H1 (cell line): ENCODE measurements around the gene SLC23A2. TPM values are rescaled to one million over a fixed set of nuclear protein-coding genes. Genes with fewer than 3 reads are reported as not detected.

Source experiments
- CTCF ChIA-PET: fragments of 300-600 bp; sonication (Branson Sonifier 250); formaldehyde crosslinking; loops from one replicate; lab custom pipeline; 2021; ENCODE audit not compliant: partially characterized antibody; lab: Charles Lee
- POLR2A ChIA-PET: fragments of 300-600 bp; sonication (Branson Sonifier 250); formaldehyde crosslinking; loops from one replicate; lab custom pipeline; 2021; ENCODE audit warnings: inconsistent platforms; ENCODE audit not compliant: partially characterized antibody; lab: Charles Lee
- DNase-seq, 2 experiments: peaks; one replicate each; pipeline versions ENCODE4 v3.0.0 to v3.0.0-alpha.2; 2010 to 2022; ENCODE audit warnings: low spot score in 2 of 2, low read depth in 1 of 2, mixed read lengths in 1 of 2
- FAIRE-seq: peaks from 2 replicates; lab custom pipeline; 2011; peaks lifted over from hg19 to GRCh38; lab: Jason Lieb, UNC
- H2AFZ ChIP-seq: 2 replicates; pipeline ENCODE4 v1.8.1; 2012; ENCODE audit warnings: low read length, inconsistent platforms
- H2AK5ac ChIP-seq: 2 replicates; pipeline ENCODE4 v1.6.1; 2013; ENCODE audit warnings: low read depth, low read length
- H2BK120ac ChIP-seq: replicated peaks from 2 replicates; pipeline ENCODE3; 2013; ENCODE audit warnings: low read depth, low read length, inconsistent platforms
- H2BK12ac ChIP-seq: 2 replicates; pipeline ENCODE4 v1.6.1; 2013; ENCODE audit warnings: low read depth, low read length
- H2BK15ac ChIP-seq: 2 replicates; pipeline ENCODE4 v1.6.1; 2013; ENCODE audit warnings: low read length
- H2BK20ac ChIP-seq: 2 replicates; pipeline ENCODE4 v1.6.1; 2013; ENCODE audit warnings: low read length
- H2BK5ac ChIP-seq: 2 replicates; pipeline ENCODE4 v1.6.1; 2013; ENCODE audit warnings: low read depth, low read length
- H3K14ac ChIP-seq: 2 replicates; pipeline ENCODE4 v1.6.1; 2013; ENCODE audit warnings: inconsistent platforms; ENCODE audit not compliant: insufficient read length
- H3K18ac ChIP-seq: 2 replicates; pipeline ENCODE4 v1.6.1; 2013; ENCODE audit warnings: low read length; ENCODE audit errors: extremely low read depth
- H3K23ac ChIP-seq: 2 replicates; pipeline ENCODE4 v1.6.1; 2013; ENCODE audit warnings: inconsistent platforms; ENCODE audit not compliant: insufficient read length
- H3K23me2 ChIP-seq: 2 replicates; pipeline ENCODE4 v1.6.1; 2013; ENCODE audit warnings: low read depth, low read length
- H3K27ac ChIP-seq: 2 replicates; pipeline ENCODE4 v1.6.1; 2011; ENCODE audit warnings: low read depth, low read length, inconsistent platforms
- H3K27me3 ChIP-seq, 4 experiments: replicated peaks in 1 of 4; 1 replicate in 1 of 4; 2 replicates in 3 of 4; pipeline versions ENCODE4 v1.6.1 to v1.8.1; 2011 to 2013; ENCODE audit warnings: low read length in 3 of 4, mild to moderate bottlenecking in 3 of 4, inconsistent platforms in 2 of 4, mixed read lengths in 2 of 4, moderate library complexity in 1 of 4; ENCODE audit not compliant: control insufficient read depth in 3 of 4, insufficient read depth in 3 of 4; ENCODE audit errors: extremely low read depth in 1 of 4
- H3K36me3 ChIP-seq, 4 experiments: 2 replicates each; pipeline versions ENCODE4 v1.6.1 to v1.8.1; 2011 to 2013; ENCODE audit warnings: mild to moderate bottlenecking in 4 of 4, low read length in 3 of 4, moderate library complexity in 2 of 4, control low read depth in 1 of 4, inconsistent platforms in 1 of 4; ENCODE audit not compliant: insufficient read depth in 4 of 4, control insufficient read depth in 2 of 4
- H3K4ac ChIP-seq: replicated peaks from 2 replicates; pipeline ENCODE3; 2013; ENCODE audit warnings: low read length, low read depth, mixed read lengths, inconsistent platforms; ENCODE audit not compliant: insufficient read length
- H3K4me1 ChIP-seq, 4 experiments: replicated peaks in 1 of 4; 1 replicate in 1 of 4; 2 replicates in 3 of 4; pipeline versions ENCODE4 v1.6.1 to v1.8.1; 2011 to 2013; ENCODE audit warnings: low read length in 3 of 4, inconsistent platforms in 2 of 4, mixed read lengths in 1 of 4; ENCODE audit not compliant: insufficient read depth in 4 of 4, control insufficient read depth in 3 of 4
- H3K4me2 ChIP-seq, 2 experiments: 2 replicates each; pipeline versions ENCODE4 v1.6.1 to v1.8.1; 2011 to 2013; ENCODE audit warnings: low read depth in 2 of 2, low read length in 2 of 2, control low read depth in 1 of 2, inconsistent platforms in 1 of 2, mild to moderate bottlenecking in 1 of 2; ENCODE audit not compliant: insufficient read depth in 1 of 2
- H3K4me3 ChIP-seq, 4 experiments: fragments of 200-600, 300-600 bp in 1 of 4; sonication (generic), shearing (Covaris generic), sonication (Bioruptor Twin) in 1 of 4; 2 replicates each; pipeline versions ENCODE4 v1.5.1 to v1.8.1; 2011 to 2016; ENCODE audit warnings: low read length in 4 of 4, low read depth in 3 of 4, control low read depth in 2 of 4, inconsistent platforms in 2 of 4, mild to moderate bottlenecking in 2 of 4, mixed read lengths in 1 of 4, moderate library complexity in 1 of 4; ENCODE audit not compliant: insufficient read depth in 2 of 4; ENCODE audit errors: extremely low read depth in 1 of 4
- H3K56ac ChIP-seq: replicated peaks from 2 replicates; pipeline ENCODE3; 2013; ENCODE audit warnings: low read depth, mild to moderate bottlenecking, mixed read lengths, low read length, inconsistent platforms; ENCODE audit not compliant: insufficient read length
- H3K79me1 ChIP-seq: 2 replicates; pipeline ENCODE4 v1.6.1; 2013; ENCODE audit warnings: low read depth, low read length, control low read depth
- H3K79me2 ChIP-seq, 2 experiments: 2 replicates each; pipeline versions ENCODE4 v1.6.1 to v1.8.1; 2012 to 2013; ENCODE audit warnings: low read length in 2 of 2, mild to moderate bottlenecking in 2 of 2, inconsistent platforms in 1 of 2; ENCODE audit not compliant: insufficient read depth in 2 of 2, control insufficient read depth in 1 of 2
- H3K9ac ChIP-seq, 4 experiments: replicated peaks in 1 of 4; 1 replicate in 1 of 4; 2 replicates in 3 of 4; pipeline versions ENCODE4 v1.6.1 to v1.8.1; 2011 to 2013; ENCODE audit warnings: low read depth in 3 of 4, low read length in 3 of 4, control low read depth in 2 of 4, mild to moderate bottlenecking in 2 of 4, moderate library complexity in 2 of 4, inconsistent platforms in 1 of 4; ENCODE audit errors: extremely low read depth in 1 of 4
- H3K9me3 ChIP-seq, 2 experiments: 2 replicates each; pipeline versions ENCODE4 v1.6.1 to v1.8.1; 2012 to 2013; ENCODE audit warnings: mild to moderate bottlenecking in 2 of 2, moderate library complexity in 2 of 2, control low read depth in 1 of 2, inconsistent platforms in 1 of 2, low read depth in 1 of 2, low read length in 1 of 2, mixed read lengths in 1 of 2; ENCODE audit not compliant: insufficient read depth in 2 of 2
- H4K20me1 ChIP-seq, 2 experiments: replicated peaks in 1 of 2; 2 replicates each; pipeline versions ENCODE3 to v1.8.1; 2011 to 2013; ENCODE audit warnings: inconsistent platforms in 2 of 2, low read length in 2 of 2, mild to moderate bottlenecking in 1 of 2; ENCODE audit not compliant: insufficient read depth in 2 of 2, control insufficient read depth in 1 of 2
- H4K5ac ChIP-seq: 2 replicates; pipeline ENCODE4 v1.6.1; 2013; ENCODE audit warnings: low read length, low read depth, mixed read lengths, inconsistent platforms; ENCODE audit not compliant: insufficient read length
- H4K8ac ChIP-seq: 2 replicates; pipeline ENCODE4 v1.8.0; 2013; ENCODE audit warnings: mild to moderate bottlenecking, moderate library complexity, low read length, inconsistent platforms; ENCODE audit not compliant: insufficient read depth; ENCODE audit errors: extremely low read depth
- H4K91ac ChIP-seq: replicated peaks from 2 replicates; pipeline ENCODE3; 2013; ENCODE audit warnings: low read length, mixed read lengths, inconsistent platforms; ENCODE audit not compliant: insufficient read length
- CEBPB ChIP-seq: IDR thresholded peaks from 2 replicates; pipeline ENCODE4 v1.6.1; 2012; ENCODE audit warnings: low read depth, low read length
- EGR1 ChIP-seq: IDR thresholded peaks from 2 replicates; pipeline ENCODE4 v1.6.1; 2011; ENCODE audit warnings: low read depth, low read length, borderline replicate concordance
- GTF2F1 ChIP-seq: IDR thresholded peaks from 2 replicates; pipeline ENCODE4 v1.6.1; 2012; ENCODE audit warnings: low read depth, low read length, improper control_type of control experiment, borderline replicate concordance
- KDM1A ChIP-seq: fragments of 200-600, 300-600 bp; sonication (generic); IDR thresholded peaks from 2 replicates; pipeline ENCODE4 v1.7.1; 2016; ENCODE audit warnings: mild to moderate bottlenecking, low read length, borderline replicate concordance
- RNF2 ChIP-seq: fragments of 200-900, 300-1000 bp; sonication (generic); IDR thresholded peaks from 2 replicates; pipeline ENCODE4 v1.7.1; 2016; ENCODE audit warnings: borderline replicate concordance, low read depth, mild to moderate bottlenecking, antibody characterized with exemption, low read length; ENCODE audit not compliant: poor library complexity, severe bottlenecking; ENCODE audit errors: missing control alignments
- SIX5 ChIP-seq: IDR thresholded peaks from 2 replicates; pipeline ENCODE4 v1.6.1; 2011; ENCODE audit warnings: mild to moderate bottlenecking, low read depth, low read length
- SP2 ChIP-seq: IDR thresholded peaks from 2 replicates; pipeline ENCODE4 v1.6.1; 2012; ENCODE audit warnings: mild to moderate bottlenecking, low read length, inconsistent platforms
- WGBS, 2 experiments: shearing (Covaris generic) in 1 of 2; methylation state at CpG; one replicate each; pipeline versions ENCODE4 v1.1.6 to v1.1.7; 2013 to 2015; ENCODE audit warnings: low lambda C conversion rate in 2 of 2, mixed read lengths in 2 of 2, inconsistent platforms in 1 of 2, low coverage in 1 of 2, missing lambda C conversion rate in 1 of 2; ENCODE audit not compliant: insufficient replicate concordance in 2 of 2, insufficient coverage in 1 of 2, insufficient read length in 1 of 2; ENCODE audit errors: extremely low coverage in 1 of 2, missing lambda C conversion rate in 1 of 2; 5-methylcytosine and 5-hydroxymethylcytosine counted together
- polyA plus RNA-seq, 7 experiments: library from polyadenylated mRNA; depleted of rRNA in 3 of 7; stranded (reverse) in 5 of 7; unstranded in 2 of 7; fragments of >200 nt in 5 of 7; fragments of 200-250 nt in 2 of 7; gene quantifications; 1 replicate in 5 of 7; 2 replicates in 1 of 7; 4 replicates in 1 of 7; pipeline versions ENCODE4 v1.2.1 to v1.2.3, GENCODE V29; 2011 to 2013; ENCODE audit warnings: missing spikeins in 2 of 7, mixed read lengths in 2 of 7
- total RNA-seq: library from RNA; stranded (reverse); fragmentation: NEBNext Ultra II Directional; extraction: Animal tissue kit (Norgen Biotek cat#: 25700); gene quantifications from 2 replicates; pipeline ENCODE4 v1.2.1, GENCODE V29; 2021
- TF ChIP-seq, protein P1 (sequence below): IDR thresholded peaks from 2 replicates; pipeline ENCODE4 v1.6.1; 2012; ENCODE audit warnings: inconsistent platforms

The SLC23A2 gene
- total and polyA plus RNA-seq, 2 of the 8 experiments (the other 6 are each of a cell fraction or from before 2014, with no cell fraction given) = 17.0 to 18.6 TPM

DNA sequence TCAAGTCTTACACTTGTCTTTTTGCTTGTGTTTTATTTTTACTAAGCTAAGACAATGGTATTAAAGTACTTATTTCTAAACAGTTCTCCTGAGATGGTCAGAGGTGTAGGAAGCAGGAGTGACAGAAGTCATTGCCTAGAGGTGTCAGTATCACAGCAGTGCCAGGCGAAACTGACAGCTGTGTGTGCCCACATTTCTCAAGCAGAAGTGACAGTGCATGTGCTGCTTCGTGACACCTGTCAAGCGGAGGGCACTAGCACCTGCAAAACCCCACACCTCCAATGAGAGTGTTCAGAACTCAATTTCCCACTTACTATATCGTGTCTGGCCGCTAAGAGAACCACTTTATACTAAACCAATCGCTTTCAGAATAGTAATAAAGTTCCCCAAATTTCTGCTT lies 82.8 kb downstream of the SLC23A2 start:
- no peaks in the 10 kb centered on the region for H3K27me3 ChIP-seq
- TF ChIP-seq CEBPB (no peak), KDM1A (no peak), SIX5 (no peak), SP2 (no peak), GTF2F1 (no peak), EGR1 (no peak), RNF2 (no peak)
- TF ChIP-seq, protein P1, sequence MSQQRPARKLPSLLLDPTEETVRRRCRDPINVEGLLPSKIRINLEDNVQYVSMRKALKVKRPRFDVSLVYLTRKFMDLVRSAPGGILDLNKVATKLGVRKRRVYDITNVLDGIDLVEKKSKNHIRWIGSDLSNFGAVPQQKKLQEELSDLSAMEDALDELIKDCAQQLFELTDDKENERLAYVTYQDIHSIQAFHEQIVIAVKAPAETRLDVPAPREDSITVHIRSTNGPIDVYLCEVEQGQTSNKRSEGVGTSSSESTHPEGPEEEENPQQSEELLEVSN = no peak
- TF ChIP-seq, all 59 proteins: peak for 0
- no peak overlapping the region for H3K9ac ChIP-seq
- no peak overlapping the region for H3K4me3 ChIP-seq
- peaks cover 0 to 2% of the 10 kb centered on the region in 2 experiments for H4K20me1 ChIP-seq
- no peak overlapping the region for H2BK12ac ChIP-seq
- no peak overlapping the region for H3K14ac ChIP-seq
- H2AFZ ChIP-seq = no peak overlapping the region
- ChIA-PET POLR2A (no interaction called here), CTCF (interaction anchor here (1.0 to 1.5 kb wide), 4 partner anchors 22 to 160 kb away, joined by 3 to 6 read pairs (median 4); no protein-coding TSS in a partner anchor)
- DNase-seq = no peak
- H3K9me3 ChIP-seq = no peaks in the 10 kb centered on the region
- H2BK5ac ChIP-seq = no peak overlapping the region
- no peak overlapping the region for H4K8ac ChIP-seq
- H4K5ac ChIP-seq = no peak overlapping the region
- H3K4ac ChIP-seq = no peak overlapping the region
- no peaks in the 10 kb centered on the region for H3K36me3 ChIP-seq
- no peak overlapping the region for H2BK20ac ChIP-seq
- H3K27ac ChIP-seq = no peak overlapping the region
- no peak for FAIRE-seq
- WGBS, 2 experiments = 87% methylated on average over 6 of the region's 6 CpGs; no CpG with 5 or more reads in 1 of the 2 experiments
- no peak overlapping the region for H3K56ac ChIP-seq
- H3K79me1 ChIP-seq = no peaks in the 10 kb centered on the region
- H3K4me2 ChIP-seq = no peak overlapping the region
- no peak overlapping the region for H2AK5ac ChIP-seq
- no peak overlapping the region for H3K18ac ChIP-seq
- H3K4me1 ChIP-seq = peaks cover 0 to 4% (median 0%) of the 10 kb centered on the region in 4 experiments; a peak in 1 of 7 replicates
- H3K23ac ChIP-seq = no peak overlapping the region
- H4K91ac ChIP-seq = no peak overlapping the region
- no peaks in the 10 kb centered on the region; a peak in 2 of 4 replicates for H3K79me2 ChIP-seq
- 0 out of 2 replicates have a peak, but pooled peaks cover 2% of the 10 kb centered on the region for H3K23me2 ChIP-seq
- no peak overlapping the region for H2BK15ac ChIP-seq
- H2BK120ac ChIP-seq = no peak overlapping the region
